Stimulated activated CD4-positive, alpha-beta T cell treated with anti-CD3 and anti-CD28 coated beads, Interleukin-4, amount 100 ng/mL, for 48 hours (primary cell): ENCODE measurements around the gene GNAQ.
"Not testable (repeated sequence)": the region's sequence is repeated elsewhere in the genome, so short reads cannot be mapped to it uniquely, and the experiment has no call there.

Experiments used
- DNase-seq, 2 donors: peaks; one replicate each; pipeline ENCODE4 v3.0.0-alpha.2; 2020; ENCODE audit warnings: low read depth in 2 of 2

GNAQ gene

GRCh38 chr9:77773381-77773780 lies 258.2 kb downstream of the GNAQ start:
- no peak for DNase-seq

DNA sequence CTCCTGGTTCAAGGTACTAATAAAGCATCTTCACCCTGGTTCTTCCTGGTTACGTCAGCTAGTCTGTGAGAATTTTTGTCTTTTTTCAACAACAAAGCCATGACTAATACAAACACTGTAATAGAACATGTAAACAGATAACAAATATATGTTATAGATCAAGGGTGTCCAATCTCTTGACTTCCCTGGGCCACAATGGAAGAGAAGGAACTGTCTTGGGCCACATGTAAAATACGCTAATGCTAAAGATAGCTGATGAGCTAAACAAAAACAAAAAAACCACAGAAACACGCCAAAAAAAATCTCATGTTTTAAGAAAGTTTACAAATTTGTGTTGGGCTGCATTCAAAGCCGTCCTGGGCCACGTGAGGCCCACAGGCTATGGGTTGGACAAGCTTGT lies 259.0 kb downstream of the GNAQ start:
- DNase-seq = no peak

GRCh38 chr9:77771171-77771570 lies 260.4 kb downstream of the GNAQ start:
- DNase-seq = no peak

DNA sequence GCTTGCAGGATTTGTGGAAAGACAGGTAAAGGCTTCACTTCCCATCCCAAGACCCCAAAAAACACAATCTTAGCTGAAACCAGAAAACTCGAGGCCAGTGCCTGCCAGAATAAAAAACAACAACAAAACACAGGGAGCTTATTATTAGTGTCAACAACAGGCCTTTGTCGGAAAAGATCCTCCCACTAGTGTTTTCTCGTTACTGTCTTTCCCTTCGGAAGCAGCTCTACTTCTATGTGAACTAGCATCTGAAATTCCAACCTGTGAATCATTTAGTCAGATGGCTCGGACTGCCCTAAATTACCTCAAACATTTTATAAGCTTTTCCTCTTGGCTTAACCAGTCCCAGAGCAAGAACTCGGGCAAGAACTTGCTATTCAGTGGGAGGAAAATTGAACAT lies 261.3 kb downstream of the GNAQ start:
- DNase-seq = no peak

- no peak for DNase-seq
Observed at GRCh38 chr9:77769246-77769645, 262.4 kb downstream of the GNAQ start.

DNA sequence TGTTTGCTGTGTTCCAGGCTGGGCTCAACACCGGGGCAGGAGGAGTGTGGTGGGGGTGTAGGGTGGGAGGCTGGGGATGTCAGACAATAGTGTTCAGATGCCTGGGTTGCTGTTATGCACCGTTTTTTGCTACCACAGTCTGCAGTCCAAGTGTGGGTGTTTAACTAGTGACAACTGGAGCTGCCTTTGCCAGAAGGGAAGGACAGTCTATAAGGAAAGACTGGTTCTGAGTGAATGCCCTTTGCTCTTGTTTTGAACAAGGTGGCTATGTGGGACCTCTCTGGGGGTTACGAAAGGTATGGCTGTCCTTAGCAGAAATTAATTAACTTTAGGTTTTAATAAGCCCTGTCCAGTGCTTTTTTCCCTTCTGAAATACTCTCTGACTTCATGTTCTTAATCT lies 265.0 kb downstream of the GNAQ start:
- DNase-seq = no peak

GRCh38 chr9:77765781-77766259 lies 265.8 kb downstream of the GNAQ start:
- DNase-seq = no peak

DNA sequence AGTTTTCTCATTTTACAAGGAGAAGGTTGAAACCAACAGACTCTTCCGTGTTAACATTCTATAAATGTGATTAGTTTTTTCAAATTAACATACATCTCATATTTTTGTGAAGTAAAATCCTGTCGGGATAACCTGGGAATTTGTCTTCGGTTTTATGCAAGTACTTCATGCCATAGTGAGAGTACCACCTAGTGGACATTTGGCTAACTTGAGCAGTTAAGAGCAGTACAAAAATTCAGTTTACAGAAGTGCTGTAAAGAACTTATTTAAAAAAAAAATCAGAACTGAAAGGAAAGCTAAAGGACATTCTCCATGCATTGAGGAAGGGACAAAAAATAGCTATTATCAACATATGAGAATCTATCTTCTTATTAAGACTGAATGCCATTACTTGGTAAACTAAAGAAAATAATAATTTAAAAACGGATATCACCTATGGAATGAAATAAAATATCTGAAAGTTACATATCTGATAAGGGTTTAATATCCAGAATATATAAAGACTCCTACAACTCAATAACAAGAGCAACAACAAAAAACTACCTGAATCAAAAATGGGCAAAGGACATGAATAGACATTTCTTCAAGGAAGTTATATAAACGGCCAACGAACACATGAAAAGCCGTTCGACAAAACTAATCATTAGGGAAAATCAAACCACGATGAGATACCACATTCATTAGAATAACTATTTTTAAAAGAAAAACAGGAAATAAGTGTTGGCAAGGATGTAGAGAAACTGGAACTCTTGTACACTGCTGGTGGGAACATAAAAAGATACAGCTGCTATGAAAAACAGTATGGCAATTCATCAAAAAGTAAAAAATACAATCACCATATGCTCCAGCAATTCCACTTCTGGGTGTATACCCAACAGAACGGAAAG lies 266.5 kb downstream of the GNAQ start:
- no peak for DNase-seq

- no peak for DNase-seq
Observed at GRCh38 chr9:77763566-77763965, 268.0 kb downstream of the GNAQ start.

DNA sequence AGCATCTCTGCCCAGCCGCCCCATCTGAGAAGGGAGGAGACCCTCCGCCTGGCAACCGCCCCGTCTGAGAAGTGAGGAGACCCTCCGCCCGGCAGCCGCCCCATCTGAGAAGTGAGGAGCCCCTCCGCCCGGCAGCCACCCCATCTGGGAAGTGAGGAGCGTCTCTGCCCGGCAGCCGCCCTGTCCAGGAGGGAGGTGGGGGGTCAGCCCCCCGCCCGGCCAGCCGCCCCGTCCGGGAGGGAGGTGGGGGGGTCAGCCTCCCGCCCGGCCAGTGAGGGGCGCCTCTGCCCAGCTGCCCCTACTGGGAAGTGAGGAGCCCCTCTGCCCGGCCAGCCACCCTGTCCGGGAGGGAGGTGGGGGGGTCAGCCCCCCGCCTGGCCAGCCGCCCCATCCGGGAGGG lies 270.7 kb downstream of the GNAQ start:
- DNase-seq = not testable (repeated sequence)

DNA sequence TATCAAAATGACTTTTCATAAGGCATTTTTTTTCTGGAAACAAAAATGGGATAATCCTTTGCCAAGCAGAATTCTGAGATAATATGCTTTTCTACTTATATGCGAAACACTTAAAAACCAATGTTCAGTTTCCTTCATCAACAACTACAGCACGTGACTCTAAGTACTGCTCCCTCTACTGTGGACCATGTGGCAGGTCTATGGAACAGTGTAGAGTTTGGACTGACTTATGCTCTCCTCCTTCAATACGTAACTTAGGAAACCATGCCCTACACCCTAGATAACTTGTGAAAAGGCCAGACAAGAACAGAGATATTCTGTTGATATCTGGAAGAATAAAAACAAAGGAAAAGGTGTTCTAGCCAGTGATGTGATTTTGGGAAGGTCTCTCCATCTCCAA lies 272.2 kb downstream of the GNAQ start:
- no peak for DNase-seq

- DNase-seq = no peak
Observed at GRCh38 chr9:77756449-77756848, 275.2 kb downstream of the GNAQ start.

GRCh38 chr9:77753180-77753579 lies 278.4 kb downstream of the GNAQ start:
- no peak for DNase-seq

GRCh38 chr9:77752554-77752953 lies 279.1 kb downstream of the GNAQ start:
- DNase-seq = no peak

- no peak for DNase-seq
Observed at GRCh38 chr9:77751341-77752091, 280.1 kb downstream of the GNAQ start.

DNA sequence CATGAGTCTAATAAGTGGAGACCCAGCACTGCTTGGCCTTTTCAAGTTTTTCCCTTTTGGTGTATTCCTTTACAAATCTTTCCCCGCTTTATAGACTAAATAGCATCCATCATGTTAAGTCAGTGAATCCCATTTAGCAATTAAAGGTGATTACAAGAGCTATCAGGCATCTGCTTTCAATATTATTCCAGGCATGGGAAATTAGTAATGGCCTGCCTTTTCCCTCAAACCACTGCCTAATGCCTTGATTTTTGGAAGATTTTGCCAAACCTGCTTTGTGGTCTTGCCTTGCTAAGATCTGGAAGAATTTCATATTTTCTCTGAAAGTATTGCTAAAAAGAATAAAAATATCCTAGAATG lies 280.6 kb downstream of the GNAQ start:
- DNase-seq = no peak

DNA sequence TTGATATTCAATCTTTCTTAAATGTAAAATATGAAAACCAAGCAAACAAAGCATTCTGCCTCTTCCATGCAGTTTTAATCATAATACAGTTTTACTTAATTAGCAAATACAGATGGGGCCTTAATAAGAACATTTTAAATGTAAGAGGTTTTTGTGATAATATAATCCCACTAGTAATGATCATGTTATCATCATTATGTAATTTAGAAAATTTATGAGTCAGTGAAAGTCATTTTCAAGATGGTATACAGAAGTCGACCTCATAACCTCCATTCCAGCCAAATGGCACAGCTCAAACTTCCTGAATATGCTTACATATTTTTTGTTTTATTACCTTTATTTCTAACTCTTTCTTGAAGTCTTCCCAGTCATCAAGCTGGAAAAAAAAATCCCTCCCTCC lies 281.3 kb downstream of the GNAQ start:
- DNase-seq = no peak

GRCh38 chr9:77748214-77748772 lies 283.3 kb downstream of the GNAQ start:
- DNase-seq = no peak

GRCh38 chr9:77747163-77747562 lies 284.4 kb downstream of the GNAQ start:
- DNase-seq = no peak

DNA sequence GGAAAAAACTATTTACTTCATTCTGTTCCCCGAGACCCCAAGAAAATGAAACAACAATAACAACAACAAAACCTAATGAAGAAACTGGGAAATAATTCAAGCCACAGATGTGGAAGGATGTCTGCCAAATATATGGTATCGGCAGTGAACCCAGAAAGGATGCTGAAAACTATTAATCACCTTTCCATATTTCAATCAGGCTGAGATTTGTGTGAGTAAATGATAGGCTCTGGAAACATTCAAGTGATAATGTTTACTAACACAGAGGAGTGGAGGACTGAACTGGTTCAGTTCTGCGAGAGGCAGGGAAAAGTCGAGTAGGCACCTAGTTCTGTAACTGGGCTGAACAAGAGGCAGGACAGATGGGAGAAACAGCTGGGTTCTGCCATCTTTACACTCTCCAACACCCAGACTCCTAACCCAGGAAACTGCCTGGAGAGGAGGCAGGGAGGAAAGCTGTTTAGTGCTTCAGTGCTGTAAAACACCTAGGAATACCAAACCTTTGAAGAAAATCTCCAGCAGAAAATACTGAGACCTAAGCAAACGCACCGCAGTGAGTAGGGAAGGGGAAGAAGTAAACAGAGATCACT lies 286.7 kb downstream of the GNAQ start:
- no peak for DNase-seq

- DNase-seq = no peak
Observed at GRCh38 chr9:77743386-77743785, 288.2 kb downstream of the GNAQ start.

GRCh38 chr9:77738932-77739331 lies 292.7 kb downstream of the GNAQ start:
- DNase-seq = no peak
